Endodermal cell (in vitro differentiated cells): ENCODE results near the gene CDK3. TPM values are rescaled to one million over a fixed set of nuclear protein-coding genes. Genes with fewer than 3 reads are reported as not detected.

Experiments used
- DNase-seq: peaks from one replicate; pipeline ENCODE4 v3.0.0-alpha.2; 2017
- H3K27ac ChIP-seq: 2 replicates; pipeline ENCODE4 v1.5.1; 2013; ENCODE audit warnings: mild to moderate bottlenecking, low read depth, low read length, moderate library complexity
- H3K27me3 ChIP-seq: 2 replicates; pipeline ENCODE4 v1.6.1; 2013; ENCODE audit warnings: mild to moderate bottlenecking, low read length, moderate library complexity; ENCODE audit not compliant: insufficient read depth, control insufficient read depth, poor library complexity, severe bottlenecking
- H3K36me3 ChIP-seq: 2 replicates; pipeline ENCODE4 v1.7.0; 2013; ENCODE audit warnings: mild to moderate bottlenecking, low read length, moderate library complexity; ENCODE audit not compliant: control insufficient read depth, insufficient read depth
- H3K4me1 ChIP-seq: one replicate; pipeline ENCODE4 v1.7.0; 2013; ENCODE audit warnings: low read length; ENCODE audit not compliant: control insufficient read depth, insufficient read depth
- H3K4me3 ChIP-seq: 2 replicates; pipeline ENCODE4 v1.5.1; 2013; ENCODE audit warnings: mild to moderate bottlenecking, low read length, moderate library complexity
- H3K9ac ChIP-seq: 2 replicates; pipeline ENCODE4 v1.6.1; 2013; ENCODE audit warnings: mild to moderate bottlenecking, low read length, moderate library complexity; ENCODE audit not compliant: poor library complexity, severe bottlenecking; ENCODE audit errors: extremely low read depth
- H3K9me3 ChIP-seq: 2 replicates; pipeline ENCODE4 v1.6.1; 2013; ENCODE audit warnings: mild to moderate bottlenecking, low read length, moderate library complexity; ENCODE audit not compliant: control insufficient read depth
- H3K27ac Mint-ChIP-seq: 2 replicates; pipeline ENCODE4 v1.8.0; 2020; ENCODE audit warnings: mixed read lengths
- H3K27me3 Mint-ChIP-seq: 2 replicates; pipeline ENCODE4 v1.8.0; 2021; ENCODE audit warnings: mild to moderate bottlenecking, mixed read lengths; ENCODE audit not compliant: insufficient read depth
- H3K36me3 Mint-ChIP-seq: 2 replicates; pipeline ENCODE4 v1.8.0; 2020; ENCODE audit warnings: low read depth, mixed read lengths
- H3K4me1 Mint-ChIP-seq: 2 replicates; pipeline ENCODE4 v1.8.0; 2020; ENCODE audit warnings: mixed read lengths
- H3K4me3 Mint-ChIP-seq: 2 replicates; pipeline ENCODE4 v1.8.0; 2020; ENCODE audit warnings: mild to moderate bottlenecking, moderate library complexity, mixed read lengths
- H3K9me3 Mint-ChIP-seq: 2 replicates; pipeline ENCODE4 v1.8.0; 2020; ENCODE audit warnings: mild to moderate bottlenecking, mixed read lengths
- CTCF ChIP-seq: fragments of 200-600 bp; sonication (generic); conservative IDR thresholded peaks from 2 replicates; pipeline ENCODE4 v1.5.0; 2021; ENCODE audit warnings: antibody characterized with exemption, mild to moderate bottlenecking
- WGBS, 2 experiments: methylation state at CpG; one replicate each; pipeline versions ENCODE4 v1.1.5 to v1.1.7; 2013; ENCODE audit warnings: missing lambda C conversion rate in 2 of 2, mixed read lengths in 1 of 2; ENCODE audit not compliant: insufficient coverage in 1 of 2, insufficient read length in 1 of 2; 5-methylcytosine and 5-hydroxymethylcytosine counted together
- total RNA-seq, 2 donors: library from RNA; stranded (reverse); fragmentation: NEBNext Ultra II Directional in 1 of 2; extraction: Animal tissue kit (Norgen Biotek cat#: 25700) in 1 of 2; gene quantifications; 2 replicates in 1 of 2; 3 replicates in 1 of 2; pipeline ENCODE4 v1.2.1, GENCODE V29; 2021

Gene CDK3
- total RNA-seq, 2 donors from 2014 or later = 7.3 to 11.7 TPM

- H3K9ac ChIP-seq = no peak overlapping the region
- peaks cover 8% of the 10 kb centered on the region for H3K36me3 ChIP-seq
- H3K27me3 ChIP-seq = no peaks in the 10 kb centered on the region
- no peak overlapping the region for H3K4me3 ChIP-seq
- no peaks in the 10 kb centered on the region for H3K4me1 ChIP-seq
- Mint-ChIP-seq H3K27me3 (no peaks in the 10 kb centered on the region), H3K9me3 (no peaks in the 10 kb centered on the region), H3K4me1 (peaks cover under 1% of the 10 kb centered on the region), H3K4me3 (no peak overlapping the region), H3K36me3 (peaks cover 7% of the 10 kb centered on the region), H3K27ac (no peak overlapping the region)
- DNase-seq = no peak
- H3K27ac ChIP-seq = no peak overlapping the region
- 94% methylated on average over 52 to 56 of the region's 56 CpGs for WGBS, 2 experiments
- no peak for TF ChIP-seq CTCF
- no peaks in the 10 kb centered on the region for H3K9me3 ChIP-seq
Observed at GRCh38 chr17:76008630-76009425, 8.2 kb downstream of the CDK3 start.

DNA sequence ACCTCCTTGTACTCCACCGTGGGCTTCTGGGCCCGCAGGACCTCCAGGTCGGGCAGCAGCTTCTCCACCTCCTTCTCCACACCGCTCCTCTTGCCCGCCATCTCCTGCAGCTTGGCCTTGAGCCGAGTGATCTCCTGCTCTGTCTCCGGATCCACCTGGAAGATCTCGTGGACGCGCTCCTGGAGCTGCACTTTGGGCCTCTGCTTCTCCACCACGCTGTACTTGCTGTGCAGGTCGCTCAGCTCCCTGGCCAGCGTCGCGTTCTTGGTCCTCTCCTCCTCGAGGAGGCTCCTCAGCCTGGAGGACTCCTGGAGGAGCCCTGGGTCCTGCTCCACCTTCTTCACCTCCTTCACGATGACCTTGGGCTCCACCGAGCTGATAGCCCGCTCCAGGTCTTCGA is 8.8 kb downstream of the CDK3 start:
- Mint-ChIP-seq H3K4me1 (peaks cover 5% of the 10 kb centered on the region), H3K27me3 (peaks cover 2% of the 10 kb centered on the region), H3K27ac (no peak overlapping the region), H3K4me3 (no peak overlapping the region), H3K36me3 (peaks cover 7% of the 10 kb centered on the region), H3K9me3 (no peaks in the 10 kb centered on the region)
- H3K4me1 ChIP-seq = no peaks in the 10 kb centered on the region
- H3K4me3 ChIP-seq = no peak overlapping the region
- peaks cover 8% of the 10 kb centered on the region for H3K36me3 ChIP-seq
- H3K9ac ChIP-seq = no peak overlapping the region
- H3K27ac ChIP-seq = no peak overlapping the region
- no peaks in the 10 kb centered on the region for H3K9me3 ChIP-seq
- no peaks in the 10 kb centered on the region for H3K27me3 ChIP-seq
- WGBS, 2 experiments = 91 to 96% methylated on average over 18 to 20 of the region's 20 CpGs
- no peak for DNase-seq
- TF ChIP-seq CTCF = no peak

DNA sequence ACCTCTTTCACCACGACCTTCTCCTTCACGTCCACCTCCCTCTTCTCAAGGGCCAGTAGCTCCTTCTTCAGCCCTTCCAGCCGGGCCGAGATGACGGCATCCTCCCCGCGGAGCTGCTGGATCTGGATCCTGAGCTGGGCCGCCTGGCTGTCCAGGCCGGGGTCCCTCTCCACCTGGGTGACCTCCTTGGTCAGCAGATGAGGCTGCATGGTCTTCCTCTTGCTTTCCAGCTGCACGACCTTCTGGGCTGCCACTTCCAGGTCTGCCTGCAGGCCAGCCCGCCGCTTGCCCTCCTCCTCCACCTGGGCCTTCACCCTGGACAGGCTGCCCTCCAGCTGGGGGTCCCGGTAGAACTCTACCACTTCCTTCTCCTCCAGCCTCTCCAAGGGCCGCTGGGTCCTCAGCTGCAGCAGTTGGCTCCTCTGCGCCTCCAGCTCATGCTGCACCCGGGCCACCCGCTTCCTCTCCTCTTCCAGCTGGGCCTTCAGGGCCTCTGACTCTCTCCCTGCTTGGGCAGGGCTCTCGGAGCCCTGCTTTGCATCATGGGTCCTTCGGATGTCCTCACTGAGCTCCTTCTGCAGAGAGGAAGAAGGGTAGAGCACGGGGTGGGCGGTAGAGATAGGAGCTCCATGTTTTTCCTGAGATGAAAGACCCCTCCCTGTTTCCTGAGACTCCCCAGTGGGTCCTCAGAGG is 9.5 kb downstream of the CDK3 start:
- no peak overlapping the region for H3K9ac ChIP-seq
- no peak for DNase-seq
- no peaks in the 10 kb centered on the region for H3K4me1 ChIP-seq
- H3K4me1 Mint-ChIP-seq = peaks cover 5% of the 10 kb centered on the region
- H3K9me3 Mint-ChIP-seq = no peaks in the 10 kb centered on the region
- peaks cover 2% of the 10 kb centered on the region for H3K27me3 Mint-ChIP-seq
- H3K36me3 Mint-ChIP-seq = peaks cover 5% of the 10 kb centered on the region
- no peaks in the 10 kb centered on the region for H3K9me3 ChIP-seq
- no peak overlapping the region for H3K4me3 ChIP-seq
- peaks cover 8% of the 10 kb centered on the region for H3K36me3 ChIP-seq
- WGBS, 2 experiments = 88 to 94% methylated on average over 8 to 21 of the region's 21 CpGs
- H3K27me3 ChIP-seq = no peaks in the 10 kb centered on the region
- TF ChIP-seq CTCF = no peak
- H3K27ac Mint-ChIP-seq = no peak overlapping the region
- H3K4me3 Mint-ChIP-seq = no peak overlapping the region
- no peak overlapping the region for H3K27ac ChIP-seq
